ENCODE results near the gene XIRP2. TPM values are rescaled to one million over a fixed set of nuclear protein-coding genes. Genes with fewer than 3 reads are reported as not detected.

Gene XIRP2
- total and polyA plus RNA-seq, 7 experiments from 2014 or later, result not detected

GRCh38 chr2:167212014-167212648, 323.9 kb downstream of the XIRP2 start:
- no peak for ATAC-seq
- Histone ChIP-seq H3K36me3 (ENCODE audit: control insufficient read depth in 2 of 3, insufficient read depth in 3 of 3, low read length in 3 of 3) (no peaks in the 10 kb centered on the region), H3K27me3 (ENCODE audit: control insufficient read depth in 2 of 2, insufficient read depth in 2 of 2, low read length in 2 of 2) (no peaks in the 10 kb centered on the region), H3K4me3 (ENCODE audit: low read length) (no peak overlapping the region), H3K4me1 (ENCODE audit: control insufficient read depth in 2 of 2, insufficient read depth in 2 of 2, low read length in 2 of 2) (no peaks in the 10 kb centered on the region), H3K9me3 (ENCODE audit: control insufficient read depth in 2 of 3, low read length in 3 of 3) (no peaks in the 10 kb centered on the region), H3K27ac (ENCODE audit: low read depth, low read length) (no peak overlapping the region)
- intact Hi-C loops (cut with micrococcal nuclease), result loop anchor here in 1 of 2 donors (1.0 kb wide), 1 partner anchor 673 kb away; no protein-coding TSS in a partner anchor
- peaks cover 0 to 14% (median 0%) of the 10 kb centered on the region in 5 donors for H3K27me3 Mint-ChIP-seq
- peaks cover 0 to 2% (median 0%) of the 10 kb centered on the region in 11 donors for H3K9me3 Mint-ChIP-seq
- no peaks in the 10 kb centered on the region for H3K36me3 Mint-ChIP-seq
- CTCF ChIA-PET, result interaction anchor here (1.6 kb wide), 1 partner anchor 673 kb away, joined by 4 read pairs; no protein-coding TSS in a partner anchor
- no peak overlapping the region for H3K27ac Mint-ChIP-seq
- no peaks in the 10 kb centered on the region for H3K4me1 Mint-ChIP-seq
- peak in 5 of 9 donors; percentile 4 to 31 (median 28) for DNase-seq
- POLR2A ChIA-PET, result no interaction called here
- H3K4me3 Mint-ChIP-seq, result no peak overlapping the region

DNA sequence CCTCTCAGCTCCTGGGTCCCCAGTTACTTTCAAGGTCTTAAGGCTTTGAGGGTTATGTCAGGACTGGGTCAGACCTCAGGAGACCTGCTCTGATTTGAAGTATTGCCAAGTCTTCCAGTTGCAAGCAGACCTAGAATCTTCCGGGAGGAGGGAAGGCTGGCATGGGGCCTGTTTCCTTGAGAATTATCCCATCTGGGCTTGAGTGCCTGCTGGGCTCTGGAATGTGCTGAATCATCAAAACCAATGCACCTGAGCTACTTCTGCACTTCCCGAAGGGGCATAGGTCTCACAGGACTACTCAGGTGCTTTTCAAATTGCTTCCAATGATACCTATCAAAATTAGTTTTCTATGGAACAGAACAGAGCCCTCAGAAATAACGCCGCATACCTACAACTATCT, 327.3 kb downstream of the XIRP2 start:
- DNase-seq (no peak), ATAC-seq (no peak)
- no peaks in the 10 kb centered on the region for H3K27me3 ChIP-seq (ENCODE audit: control insufficient read depth in 2 of 2, insufficient read depth in 2 of 2, low read length in 2 of 2)
- Mint-ChIP-seq H3K4me3 (no peak overlapping the region), H3K27ac (no peak overlapping the region), H3K4me1 (no peaks in the 10 kb centered on the region), H3K27me3 (peaks cover 0 to 14% (median 0%) of the 10 kb centered on the region in 5 donors), H3K36me3 (no peaks in the 10 kb centered on the region), H3K9me3 (peaks cover 0 to 2% (median 0%) of the 10 kb centered on the region in 11 donors)
- H3K4me1 ChIP-seq (ENCODE audit: control insufficient read depth in 2 of 2, insufficient read depth in 2 of 2, low read length in 2 of 2), result no peaks in the 10 kb centered on the region
- ChIA-PET POLR2A (no interaction called here), CTCF (no interaction called here)
- H3K27ac ChIP-seq (ENCODE audit: low read depth, low read length), result no peak overlapping the region
- no peaks in the 10 kb centered on the region for H3K9me3 ChIP-seq (ENCODE audit: control insufficient read depth in 2 of 3, low read length in 3 of 3)
- no peak overlapping the region for H3K4me3 ChIP-seq (ENCODE audit: low read length)
- intact Hi-C loops (cut with micrococcal nuclease), result no loop called here
- no peaks in the 10 kb centered on the region for H3K36me3 ChIP-seq (ENCODE audit: control insufficient read depth in 2 of 3, insufficient read depth in 3 of 3, low read length in 3 of 3)

DNA sequence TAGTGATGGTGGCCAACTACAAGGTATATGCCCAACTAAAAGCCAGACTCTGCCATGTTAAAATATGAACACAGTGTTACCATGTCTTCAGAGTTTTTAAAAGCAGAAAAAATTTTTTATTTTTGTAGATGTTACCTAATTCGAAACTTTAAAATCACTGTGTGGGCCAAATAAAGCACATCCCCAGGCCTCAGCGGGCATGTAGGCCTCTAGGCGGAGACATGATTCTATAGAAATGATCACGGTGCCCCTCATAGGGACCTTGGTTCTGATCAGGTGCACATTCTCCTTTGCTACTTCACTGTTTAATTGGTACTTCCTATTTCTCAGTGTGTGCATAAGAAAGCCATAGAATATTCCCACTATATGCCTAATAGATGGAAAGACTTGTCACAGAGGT, 349.2 kb downstream of the XIRP2 start:
- POLR2A ChIA-PET, result no interaction called here
- intact Hi-C loops (cut with micrococcal nuclease), result no loop called here
- CTCF ChIA-PET, result no interaction called here
- Mint-ChIP-seq H3K9me3 (no peaks in the 10 kb centered on the region), H3K27ac (no peak overlapping the region), H3K4me3 (no peak overlapping the region), H3K36me3 (no peaks in the 10 kb centered on the region), H3K27me3 (no peaks in the 10 kb centered on the region), H3K4me1 (no peaks in the 10 kb centered on the region)
- DNase-seq (no peak), ATAC-seq (no peak)
- H3K4me3 ChIP-seq (ENCODE audit: low read length), result no peak overlapping the region
- no peaks in the 10 kb centered on the region for H3K4me1 ChIP-seq (ENCODE audit: control insufficient read depth in 2 of 2, insufficient read depth in 2 of 2, low read length in 2 of 2)
- no peaks in the 10 kb centered on the region for H3K36me3 ChIP-seq (ENCODE audit: control insufficient read depth in 2 of 3, insufficient read depth in 3 of 3, low read length in 3 of 3)
- H3K27me3 ChIP-seq (ENCODE audit: control insufficient read depth in 2 of 2, insufficient read depth in 2 of 2, low read length in 2 of 2), result no peaks in the 10 kb centered on the region
- H3K9me3 ChIP-seq (ENCODE audit: control insufficient read depth in 2 of 3, low read length in 3 of 3), result no peaks in the 10 kb centered on the region
- no peak overlapping the region for H3K27ac ChIP-seq (ENCODE audit: low read depth, low read length)

GRCh38 chr2:167240671-167241070, 352.4 kb downstream of the XIRP2 start:
- Mint-ChIP-seq H3K27me3 (peaks cover 0 to 1% (median 0%) of the 10 kb centered on the region in 5 donors), H3K36me3 (no peaks in the 10 kb centered on the region), H3K4me1 (no peaks in the 10 kb centered on the region), H3K27ac (no peak overlapping the region), H3K4me3 (no peak overlapping the region), H3K9me3 (peaks cover 0 to 2% (median 0%) of the 10 kb centered on the region in 11 donors)
- Histone ChIP-seq H3K4me1 (ENCODE audit: control insufficient read depth in 2 of 2, insufficient read depth in 2 of 2, low read length in 2 of 2) (no peaks in the 10 kb centered on the region), H3K27ac (ENCODE audit: low read depth, low read length) (no peak overlapping the region), H3K27me3 (ENCODE audit: control insufficient read depth in 2 of 2, insufficient read depth in 2 of 2, low read length in 2 of 2) (no peaks in the 10 kb centered on the region), H3K4me3 (ENCODE audit: low read length) (no peak overlapping the region), H3K36me3 (ENCODE audit: control insufficient read depth in 2 of 3, insufficient read depth in 3 of 3, low read length in 3 of 3) (no peaks in the 10 kb centered on the region), H3K9me3 (ENCODE audit: control insufficient read depth in 2 of 3, low read length in 3 of 3) (no peaks in the 10 kb centered on the region)
- intact Hi-C loops (cut with micrococcal nuclease), result no loop called here
- no peak for ATAC-seq
- no peak for DNase-seq
- POLR2A ChIA-PET, result no interaction called here
- CTCF ChIA-PET, result no interaction called here

DNA sequence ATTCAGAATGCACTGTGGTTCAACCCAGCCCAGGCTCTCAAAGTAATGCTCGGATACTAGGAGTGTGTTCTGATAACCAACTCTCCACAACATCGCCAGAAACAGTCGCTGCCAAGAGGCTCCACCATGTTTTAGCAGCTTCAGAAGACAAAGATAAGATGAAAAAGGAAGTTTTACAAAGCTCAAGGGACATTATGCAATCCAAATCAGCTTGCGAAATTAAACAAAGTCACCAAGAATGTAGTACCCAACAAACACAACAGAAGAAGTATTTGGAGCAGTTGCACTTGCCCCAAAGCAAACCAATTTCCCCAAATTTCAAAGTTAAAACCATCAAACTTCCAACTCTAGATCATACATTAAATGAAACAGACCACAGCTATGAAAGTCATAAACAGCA, 360.9 kb downstream of the XIRP2 start:
- Mint-ChIP-seq H3K4me3 (no peak overlapping the region), H3K9me3 (peaks cover 0 to 16% (median 0%) of the 10 kb centered on the region in 11 donors), H3K4me1 (no peaks in the 10 kb centered on the region), H3K27ac (no peak overlapping the region), H3K36me3 (no peaks in the 10 kb centered on the region), H3K27me3 (peaks cover 0 to 7% (median 0%) of the 10 kb centered on the region in 5 donors)
- DNase-seq (no peak), ATAC-seq (no peak)
- ChIA-PET POLR2A (no interaction called here), CTCF (no interaction called here)
- Histone ChIP-seq H3K4me1 (ENCODE audit: control insufficient read depth in 2 of 2, insufficient read depth in 2 of 2, low read length in 2 of 2) (no peaks in the 10 kb centered on the region), H3K9me3 (ENCODE audit: control insufficient read depth in 2 of 3, low read length in 3 of 3) (no peaks in the 10 kb centered on the region), H3K4me3 (ENCODE audit: low read length) (no peak overlapping the region), H3K27me3 (ENCODE audit: control insufficient read depth in 2 of 2, insufficient read depth in 2 of 2, low read length in 2 of 2) (no peaks in the 10 kb centered on the region), H3K27ac (ENCODE audit: low read depth, low read length) (no peak overlapping the region), H3K36me3 (ENCODE audit: control insufficient read depth in 2 of 3, insufficient read depth in 3 of 3, low read length in 3 of 3) (no peaks in the 10 kb centered on the region)
- intact Hi-C loops (cut with micrococcal nuclease), result loop anchor here in 1 of 2 donors (5.0 kb wide), 1 partner anchor 1053 kb away; no protein-coding TSS in a partner anchor

GRCh38 chr2:167253025-167253424, 364.7 kb downstream of the XIRP2 start:
- POLR2A ChIA-PET, result no interaction called here
- Mint-ChIP-seq H3K9me3 (peaks cover 0 to 9% (median 0%) of the 10 kb centered on the region in 11 donors), H3K36me3 (no peaks in the 10 kb centered on the region), H3K27ac (no peak overlapping the region), H3K4me3 (no peak overlapping the region), H3K27me3 (no peaks in the 10 kb centered on the region), H3K4me1 (no peaks in the 10 kb centered on the region)
- no peak overlapping the region for H3K27ac ChIP-seq (ENCODE audit: low read depth, low read length)
- no peak for ATAC-seq
- no peaks in the 10 kb centered on the region for H3K36me3 ChIP-seq (ENCODE audit: control insufficient read depth in 2 of 3, insufficient read depth in 3 of 3, low read length in 3 of 3)
- no peak overlapping the region for H3K4me3 ChIP-seq (ENCODE audit: low read length)
- intact Hi-C loops (cut with micrococcal nuclease), result no loop called here
- no peaks in the 10 kb centered on the region for H3K9me3 ChIP-seq (ENCODE audit: control insufficient read depth in 2 of 3, low read length in 3 of 3)
- CTCF ChIA-PET, result no interaction called here
- no peaks in the 10 kb centered on the region for H3K27me3 ChIP-seq (ENCODE audit: control insufficient read depth in 2 of 2, insufficient read depth in 2 of 2, low read length in 2 of 2)
- no peaks in the 10 kb centered on the region for H3K4me1 ChIP-seq (ENCODE audit: control insufficient read depth in 2 of 2, insufficient read depth in 2 of 2, low read length in 2 of 2)
- DNase-seq, result no peak

DNA sequence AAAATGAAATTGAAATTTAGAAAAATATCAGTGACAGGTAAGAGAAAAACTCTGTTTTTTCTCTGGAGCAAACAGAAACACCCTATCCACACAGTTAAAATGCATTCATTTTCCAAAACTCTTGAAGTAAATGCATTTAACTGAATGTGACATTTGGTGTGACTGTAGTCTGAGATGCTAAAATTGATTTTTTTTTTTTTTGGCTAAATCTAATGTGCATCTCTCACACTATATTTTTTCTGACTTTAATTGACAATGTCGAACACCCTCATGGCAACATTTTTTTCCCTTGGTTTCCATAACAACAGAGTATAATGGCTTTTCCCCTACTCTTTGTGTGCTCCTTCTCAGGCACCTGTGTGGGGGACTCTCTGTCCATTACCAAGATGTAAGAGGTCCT, 366.4 kb downstream of the XIRP2 start:
- peaks cover 0 to 3% (median 0%) of the 10 kb centered on the region in 11 donors for H3K9me3 Mint-ChIP-seq
- CTCF ChIA-PET, result no interaction called here
- no peaks in the 10 kb centered on the region for H3K27me3 ChIP-seq (ENCODE audit: control insufficient read depth in 2 of 2, insufficient read depth in 2 of 2, low read length in 2 of 2)

More for the DNA sequence above, 366.4 kb downstream of the XIRP2 start:
- Mint-ChIP-seq H3K4me3 (no peak overlapping the region), H3K27ac (no peak overlapping the region), H3K36me3 (no peaks in the 10 kb centered on the region), H3K4me1 (no peaks in the 10 kb centered on the region), H3K27me3 (no peaks in the 10 kb centered on the region)
- no peak overlapping the region for H3K4me3 ChIP-seq (ENCODE audit: low read length)
- POLR2A ChIA-PET, result no interaction called here
- no peak for ATAC-seq
- H3K9me3 ChIP-seq (ENCODE audit: control insufficient read depth in 2 of 3, low read length in 3 of 3), result no peaks in the 10 kb centered on the region
- no peaks in the 10 kb centered on the region for H3K36me3 ChIP-seq (ENCODE audit: control insufficient read depth in 2 of 3, insufficient read depth in 3 of 3, low read length in 3 of 3)
- intact Hi-C loops (cut with micrococcal nuclease), result no loop called here
- no peak overlapping the region for H3K27ac ChIP-seq (ENCODE audit: low read depth, low read length)
- no peaks in the 10 kb centered on the region for H3K4me1 ChIP-seq (ENCODE audit: control insufficient read depth in 2 of 2, insufficient read depth in 2 of 2, low read length in 2 of 2)
- DNase-seq, result no peak
